Measurements from ENCODE around the gene SOS1.
"Not testable (repeated sequence)": the region's sequence is repeated elsewhere in the genome, so short reads cannot be mapped to it uniquely, and the experiment has no call there.

The SOS1 gene

DNA sequence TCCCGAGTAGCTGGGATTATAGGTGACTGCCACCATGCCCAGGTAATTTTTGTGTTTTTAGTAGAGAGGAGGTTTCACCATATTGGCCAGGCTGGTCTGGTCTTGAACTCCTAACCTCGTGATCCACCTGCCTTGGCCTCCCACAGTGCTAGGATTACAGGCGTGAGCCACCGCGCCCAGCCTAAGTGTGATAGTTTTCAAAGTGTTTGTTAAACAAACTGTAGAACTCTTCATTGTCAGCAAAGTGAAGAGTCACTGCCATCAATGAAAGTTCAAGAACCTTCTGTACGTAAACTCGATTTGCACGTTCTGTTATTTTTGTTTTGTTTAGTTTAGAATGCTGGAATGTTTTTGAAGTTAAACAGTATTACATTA is 18.0 kb upstream of the SOS1 start:
- TF ChIP-seq, protein P1, sequence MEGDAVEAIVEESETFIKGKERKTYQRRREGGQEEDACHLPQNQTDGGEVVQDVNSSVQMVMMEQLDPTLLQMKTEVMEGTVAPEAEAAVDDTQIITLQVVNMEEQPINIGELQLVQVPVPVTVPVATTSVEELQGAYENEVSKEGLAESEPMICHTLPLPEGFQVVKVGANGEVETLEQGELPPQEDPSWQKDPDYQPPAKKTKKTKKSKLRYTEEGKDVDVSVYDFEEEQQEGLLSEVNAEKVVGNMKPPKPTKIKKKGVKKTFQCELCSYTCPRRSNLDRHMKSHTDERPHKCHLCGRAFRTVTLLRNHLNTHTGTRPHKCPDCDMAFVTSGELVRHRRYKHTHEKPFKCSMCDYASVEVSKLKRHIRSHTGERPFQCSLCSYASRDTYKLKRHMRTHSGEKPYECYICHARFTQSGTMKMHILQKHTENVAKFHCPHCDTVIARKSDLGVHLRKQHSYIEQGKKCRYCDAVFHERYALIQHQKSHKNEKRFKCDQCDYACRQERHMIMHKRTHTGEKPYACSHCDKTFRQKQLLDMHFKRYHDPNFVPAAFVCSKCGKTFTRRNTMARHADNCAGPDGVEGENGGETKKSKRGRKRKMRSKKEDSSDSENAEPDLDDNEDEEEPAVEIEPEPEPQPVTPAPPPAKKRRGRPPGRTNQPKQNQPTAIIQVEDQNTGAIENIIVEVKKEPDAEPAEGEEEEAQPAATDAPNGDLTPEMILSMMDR (IDR thresholded peaks at IDR 0.05; ENCODE audit: low read depth, low read length), result no peak

DNA sequence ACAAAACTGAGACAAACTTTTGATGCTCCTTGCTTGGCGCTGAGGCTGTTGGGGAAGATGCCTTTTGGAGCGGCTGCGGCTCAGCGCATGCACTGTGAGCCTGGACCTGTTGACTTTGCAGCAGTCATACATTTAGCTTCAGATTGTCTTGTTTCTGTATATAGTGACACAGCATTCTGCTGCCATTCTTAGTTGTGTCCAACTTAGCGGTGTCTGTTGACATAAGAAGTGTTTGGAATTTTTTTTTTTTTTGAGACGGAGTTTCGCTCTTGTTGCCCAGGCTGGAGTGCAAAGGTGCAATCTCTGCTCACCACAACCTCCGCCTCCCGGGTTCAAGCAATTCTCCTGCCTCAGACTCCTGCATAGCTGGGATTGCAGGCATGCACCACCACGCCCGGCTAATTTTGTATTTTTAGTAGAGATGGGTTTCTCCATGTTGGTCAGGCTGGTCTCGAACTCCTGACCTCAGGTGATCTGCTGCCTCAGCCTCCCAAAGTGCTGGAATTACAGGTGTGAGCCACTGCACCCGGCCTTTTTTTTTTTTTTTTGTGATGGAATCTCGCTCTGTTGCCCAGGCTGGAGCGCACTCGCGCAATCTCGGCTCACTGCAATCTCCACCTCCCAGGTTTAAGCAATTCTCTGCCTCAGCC is 17.5 kb upstream of the SOS1 start:
- H3K4me3 ChIP-seq (replicated peaks in 1 of 2; ENCODE audit: low read depth in 2 of 2, low read length in 2 of 2); DNase-seq (ENCODE audit: low read depth in 2 of 2): not testable (repeated sequence)

More for the DNA sequence above, 18.0 kb upstream of the SOS1 start:
- no peak overlapping the region for H3K4me3 ChIP-seq (replicated peaks in 1 of 2; ENCODE audit: low read depth in 2 of 2, low read length in 2 of 2)
- no peak for DNase-seq (ENCODE audit: low read depth in 2 of 2)

DNA sequence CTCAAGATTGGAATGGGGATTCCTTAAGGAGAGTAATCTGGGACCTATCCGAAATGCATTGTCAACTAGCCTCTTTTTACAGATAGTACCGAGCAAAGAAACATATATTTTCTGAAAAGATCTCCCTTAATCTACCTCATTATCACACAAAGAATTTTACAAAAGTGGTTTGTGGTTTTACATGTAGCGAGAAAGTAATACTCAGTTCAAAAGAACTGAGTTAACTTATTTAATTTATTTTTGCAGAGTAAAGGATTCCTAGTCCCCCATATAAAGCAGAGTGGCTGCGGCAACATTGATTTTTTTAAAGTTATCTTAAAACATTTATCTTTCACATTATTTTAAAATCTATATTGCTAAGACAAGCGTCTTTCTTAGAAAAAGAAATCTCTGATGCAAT is 15.9 kb upstream of the SOS1 start:
- TF ChIP-seq, protein P1 (IDR thresholded peaks at IDR 0.05; ENCODE audit: low read depth, low read length), result no peak
- no peak for DNase-seq (ENCODE audit: low read depth in 2 of 2)
- no peak overlapping the region for H3K4me3 ChIP-seq (replicated peaks in 1 of 2; ENCODE audit: low read depth in 2 of 2, low read length in 2 of 2)

DNA sequence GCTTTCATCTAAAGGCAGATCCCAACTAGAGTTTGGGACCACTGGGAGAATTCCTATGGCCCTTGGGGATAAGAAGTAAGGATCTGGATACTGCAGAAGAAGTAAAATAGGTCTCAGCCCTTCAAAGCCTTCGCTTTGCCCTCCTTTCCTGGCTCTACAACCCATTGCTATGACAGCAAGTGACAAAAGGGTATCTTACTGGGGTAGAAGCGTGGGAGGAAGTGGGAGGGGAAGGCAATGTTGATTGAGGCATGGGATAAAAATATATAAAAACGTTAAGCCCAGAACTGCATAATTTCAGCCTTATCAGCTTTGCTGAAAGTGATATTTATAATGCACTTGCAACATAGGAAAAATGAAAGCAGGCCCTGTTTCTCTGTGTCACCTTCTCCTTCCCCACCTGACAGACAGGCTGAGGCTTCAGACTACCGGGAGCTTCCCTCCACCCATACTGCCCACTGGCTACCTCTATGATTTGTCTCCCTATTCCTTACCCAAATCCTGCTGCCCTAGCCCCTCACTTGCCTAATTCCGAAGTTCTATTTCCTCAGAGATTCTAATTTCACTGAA is 14.9 kb upstream of the SOS1 start:
- H3K4me3 ChIP-seq (replicated peaks in 1 of 2; ENCODE audit: low read depth in 2 of 2, low read length in 2 of 2), result no peak overlapping the region
- no peak for DNase-seq (ENCODE audit: low read depth in 2 of 2)
- TF ChIP-seq, protein P1 (IDR thresholded peaks at IDR 0.05; ENCODE audit: low read depth, low read length), result no peak

DNA sequence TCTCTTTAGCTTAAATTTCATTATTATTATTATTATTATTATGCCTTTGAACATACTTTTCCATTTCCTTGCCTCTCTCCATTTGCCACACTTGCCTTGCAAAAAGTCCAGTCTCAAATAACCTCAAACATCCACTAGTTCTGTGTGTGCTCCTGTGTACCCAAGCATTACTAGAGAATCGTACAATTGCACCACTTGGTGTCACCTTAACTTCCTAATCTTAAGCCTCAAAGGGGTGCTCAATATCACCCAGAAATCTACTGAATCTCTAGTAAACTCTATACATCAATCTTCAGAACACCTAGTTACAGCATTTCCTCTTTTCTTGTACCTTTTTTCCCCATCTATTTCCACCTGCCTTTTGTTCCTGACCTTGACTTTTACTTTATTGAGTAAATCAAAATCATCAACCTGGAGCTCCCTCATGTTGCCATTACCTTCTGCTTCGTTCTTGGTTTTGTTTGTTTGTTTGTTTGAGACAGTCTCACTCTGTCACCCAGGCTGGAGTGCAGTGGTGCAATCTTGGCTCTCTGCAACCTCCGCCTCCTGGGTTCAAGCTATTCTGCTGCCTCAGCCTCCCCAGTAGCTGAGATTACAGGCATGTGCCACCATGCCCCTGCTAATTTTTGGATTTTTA is 12.5 kb upstream of the SOS1 start:
- no peak overlapping the region for H3K4me3 ChIP-seq (replicated peaks in 1 of 2; ENCODE audit: low read depth in 2 of 2, low read length in 2 of 2)
- TF ChIP-seq, protein P1 (IDR thresholded peaks at IDR 0.05; ENCODE audit: low read depth, low read length), result no peak
- DNase-seq (ENCODE audit: low read depth in 2 of 2), result no peak

DNA sequence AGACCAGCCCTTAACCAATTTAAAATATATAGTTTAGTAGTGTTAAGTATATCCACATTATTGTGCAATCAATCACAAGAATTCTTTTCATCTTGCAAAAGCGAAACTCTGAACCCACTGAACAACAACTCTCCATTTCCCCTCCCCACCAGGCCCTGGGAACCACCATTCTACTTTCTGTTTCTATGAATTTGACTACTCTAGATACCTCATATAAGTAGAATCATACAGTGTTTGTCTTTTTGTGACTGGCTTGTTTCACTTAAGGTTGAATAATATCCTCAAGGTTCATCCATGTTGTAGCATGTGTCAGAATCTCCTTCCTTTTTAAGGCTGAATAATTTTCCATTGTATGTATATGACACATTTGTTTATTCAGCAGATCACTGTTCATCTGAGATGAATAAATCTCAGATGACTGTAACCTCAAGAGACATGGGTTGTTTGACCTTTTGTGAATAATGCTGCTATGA is 8.1 kb upstream of the SOS1 start:
- no peak overlapping the region for H3K4me3 ChIP-seq (replicated peaks in 1 of 2; ENCODE audit: low read depth in 2 of 2, low read length in 2 of 2)
- TF ChIP-seq, protein P1 (IDR thresholded peaks at IDR 0.05; ENCODE audit: low read depth, low read length), result no peak
- peak in 1 of 2 donors; percentile 75 for DNase-seq (ENCODE audit: low read depth in 2 of 2)

DNA sequence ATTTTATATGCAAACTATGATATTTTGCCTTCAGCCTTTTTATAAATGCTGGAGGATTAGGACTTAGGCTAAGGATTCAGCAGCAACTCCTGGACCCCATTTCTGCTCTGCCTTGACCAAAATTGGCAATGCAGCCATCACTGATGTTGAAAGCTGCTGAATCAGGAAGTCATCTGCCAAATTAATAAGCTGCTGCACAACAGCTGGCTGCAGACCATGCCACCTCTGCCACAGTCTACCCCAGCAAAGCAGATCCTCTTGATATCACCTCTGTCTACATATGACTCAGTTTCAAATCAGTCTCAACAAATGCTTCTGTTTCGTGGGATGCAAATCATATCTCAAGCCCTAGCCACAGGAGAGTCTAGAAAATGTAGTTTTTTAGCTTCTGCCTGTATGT is 7.1 kb upstream of the SOS1 start:
- H3K4me3 ChIP-seq (replicated peaks in 1 of 2; ENCODE audit: low read depth in 2 of 2, low read length in 2 of 2), result no peak overlapping the region
- peak; percentile 36 to 59 for DNase-seq (ENCODE audit: low read depth in 2 of 2)
- TF ChIP-seq, protein P1 (IDR thresholded peaks at IDR 0.05; ENCODE audit: low read depth, low read length), result no peak

Data from cardiac fibroblast (primary cell).